Measurements from ENCODE around the gene PCAT7.
"Not testable (repeated sequence)": the region's sequence is repeated elsewhere in the genome, so short reads cannot be mapped to it uniquely, and the experiment has no call there.

The PCAT7 gene

DNA sequence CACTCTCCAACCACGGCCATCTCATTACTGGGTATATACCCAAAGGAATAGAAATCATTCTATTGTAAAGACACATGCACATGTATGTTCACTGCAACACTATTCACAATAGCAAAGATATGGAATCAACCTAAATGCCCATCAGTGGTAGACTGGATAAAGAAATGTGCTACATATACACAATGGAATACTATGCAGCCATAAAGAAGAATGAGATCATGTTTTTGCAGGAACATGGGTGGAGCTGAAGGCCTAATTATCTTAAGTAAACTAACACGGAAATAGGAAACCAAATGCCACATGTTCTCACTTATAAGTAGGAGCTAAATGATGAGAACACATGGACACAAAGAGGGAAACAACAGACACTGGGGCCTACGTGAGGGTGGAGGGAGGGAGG lies 9.4 kb downstream of the PCAT7 start:
- not testable (repeated sequence) for DNase-seq

DNA sequence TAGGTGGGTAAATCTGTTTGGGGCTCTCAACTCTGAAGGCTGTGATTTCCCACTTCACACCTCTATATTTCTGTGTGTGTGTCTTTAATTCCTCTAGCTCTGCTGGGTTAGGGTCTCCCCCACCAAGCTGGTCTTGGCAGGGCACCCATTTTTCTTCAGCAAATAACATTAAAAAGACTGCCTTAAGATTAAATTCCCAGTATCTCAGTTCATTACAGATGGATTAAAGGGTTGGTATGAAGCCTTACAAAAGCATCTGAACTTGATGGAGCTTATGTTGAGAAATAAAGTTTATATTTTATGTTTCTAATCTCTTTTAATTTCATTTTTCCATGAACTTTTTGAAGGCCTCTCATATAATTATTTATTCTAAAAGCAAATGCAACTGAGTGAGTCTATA lies 11.7 kb downstream of the PCAT7 start:
- DNase-seq = no peak

DNA sequence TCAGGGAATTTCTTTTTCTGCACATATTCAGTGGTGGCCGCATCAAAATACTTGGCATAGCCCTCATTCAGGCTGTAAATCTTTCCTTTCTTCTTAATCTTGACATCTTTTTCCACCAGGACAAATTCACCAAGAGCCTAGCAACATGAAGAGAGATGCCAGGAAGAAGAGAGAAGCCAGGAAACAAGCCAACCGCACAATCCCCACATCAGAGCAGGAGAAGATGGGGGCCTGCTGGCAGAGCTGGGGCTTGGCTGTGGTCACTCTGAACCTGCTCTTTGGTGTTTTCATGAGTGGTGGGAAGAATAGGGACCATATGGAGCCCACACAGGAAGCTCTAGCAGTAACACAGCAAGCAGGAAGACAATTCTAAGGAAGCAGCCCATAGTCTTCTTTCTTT lies 12.4 kb downstream of the PCAT7 start:
- no peak for DNase-seq

DNA sequence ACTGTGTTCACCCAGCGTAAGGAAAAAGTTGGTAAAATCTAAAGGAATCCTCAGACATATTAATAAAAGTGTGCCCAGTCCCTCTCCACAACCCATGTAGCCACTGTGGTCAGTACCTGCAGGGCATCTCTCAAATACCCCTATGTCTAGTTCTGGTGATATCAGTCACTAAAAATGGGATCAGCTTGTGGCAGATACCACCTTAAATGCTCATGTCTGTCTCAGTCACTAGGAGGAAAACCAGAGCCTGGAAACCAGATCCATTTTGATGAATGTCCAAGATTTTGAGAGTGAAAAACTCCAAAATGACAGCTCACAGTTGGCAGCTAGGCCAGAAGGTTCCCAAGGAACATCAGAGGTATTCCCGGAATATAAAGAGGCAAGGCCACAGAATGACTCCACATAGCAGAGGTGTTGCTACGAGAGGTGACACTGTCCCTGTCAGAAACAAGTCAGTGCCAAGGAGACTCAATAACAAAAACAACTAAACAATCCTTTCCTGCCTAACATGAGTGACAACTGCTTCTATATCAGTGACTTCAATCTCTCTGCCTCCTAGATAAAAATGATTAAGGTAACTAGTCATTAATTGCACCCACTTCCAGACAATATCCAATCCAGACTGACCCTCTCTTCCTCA lies 13.5 kb downstream of the PCAT7 start:
- no peak for DNase-seq

DNA sequence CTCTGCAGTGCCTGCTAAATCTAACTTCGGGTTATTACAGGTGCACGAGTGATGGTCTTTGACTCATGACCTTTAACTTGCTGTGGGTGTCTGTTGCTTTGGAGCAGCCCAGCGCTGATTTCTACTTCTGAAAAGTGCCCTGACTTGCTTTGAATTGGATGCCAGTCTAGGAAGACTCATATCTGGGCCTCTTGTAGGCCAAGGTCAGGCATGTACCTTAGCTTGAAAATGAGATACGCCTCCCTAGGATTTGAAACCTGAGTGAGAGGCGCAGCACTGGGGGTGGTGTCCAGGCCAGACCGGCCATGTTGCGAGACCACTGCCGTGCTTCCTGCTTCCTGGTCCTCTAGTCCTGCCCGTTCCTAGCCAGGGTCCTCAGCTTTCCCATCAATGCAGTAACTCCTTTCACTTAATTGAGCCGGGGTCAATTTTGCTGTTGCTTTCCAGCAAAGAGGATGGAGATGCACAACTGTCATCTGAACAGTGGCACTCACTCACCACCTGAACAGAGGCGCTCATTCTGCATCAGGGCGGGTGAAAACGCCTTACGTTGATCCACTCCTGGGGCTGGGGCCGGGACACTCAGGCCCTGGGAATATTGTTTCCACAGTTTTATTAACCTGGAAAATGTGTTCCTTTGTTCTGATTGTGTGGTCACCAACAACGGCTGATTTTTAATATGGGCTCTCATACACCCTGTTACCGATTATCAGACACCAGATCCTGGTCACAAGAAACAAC lies 14.3 kb downstream of the PCAT7 start:
- DNase-seq = no peak

DNA sequence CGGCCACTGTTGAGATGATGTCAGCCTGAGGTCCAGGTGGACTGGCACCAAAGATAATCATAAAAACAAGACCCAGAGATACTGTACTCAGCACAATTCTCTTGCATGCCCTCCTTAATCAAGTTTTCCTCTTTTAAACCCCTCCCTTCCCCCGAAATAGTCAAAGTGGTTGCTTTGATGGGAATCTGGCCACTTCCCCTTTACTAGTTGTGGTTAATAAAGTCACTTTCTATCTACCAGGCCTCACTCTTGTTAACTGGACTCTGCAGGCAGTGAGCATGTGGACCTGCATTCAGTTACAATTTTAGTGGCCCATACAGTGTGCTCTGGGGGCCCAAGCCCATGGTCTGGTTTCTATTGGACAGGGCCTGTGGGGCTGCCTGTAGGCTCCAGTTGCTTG lies 21.2 kb downstream of the PCAT7 start:
- no peak for DNase-seq

DNA sequence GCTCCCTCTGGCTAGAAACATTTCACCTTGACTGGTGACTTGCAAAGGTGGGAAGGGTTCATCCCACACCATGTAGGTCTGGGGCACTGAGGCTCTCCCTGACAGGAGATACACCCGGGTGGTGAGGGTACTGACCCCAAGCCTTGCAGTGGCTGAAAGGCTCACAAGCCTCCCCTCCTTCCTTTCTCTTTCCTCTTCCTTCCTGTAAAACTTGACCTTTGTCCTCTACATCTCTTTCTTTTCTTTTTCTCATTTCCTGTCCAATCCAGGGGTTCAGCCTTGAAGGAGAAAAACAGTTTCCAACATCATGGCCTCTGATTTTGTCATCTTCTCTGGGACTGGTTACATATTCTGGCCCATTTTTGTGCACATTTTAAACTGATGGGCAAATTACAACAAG lies 22.2 kb downstream of the PCAT7 start:
- no peak for DNase-seq

DNA sequence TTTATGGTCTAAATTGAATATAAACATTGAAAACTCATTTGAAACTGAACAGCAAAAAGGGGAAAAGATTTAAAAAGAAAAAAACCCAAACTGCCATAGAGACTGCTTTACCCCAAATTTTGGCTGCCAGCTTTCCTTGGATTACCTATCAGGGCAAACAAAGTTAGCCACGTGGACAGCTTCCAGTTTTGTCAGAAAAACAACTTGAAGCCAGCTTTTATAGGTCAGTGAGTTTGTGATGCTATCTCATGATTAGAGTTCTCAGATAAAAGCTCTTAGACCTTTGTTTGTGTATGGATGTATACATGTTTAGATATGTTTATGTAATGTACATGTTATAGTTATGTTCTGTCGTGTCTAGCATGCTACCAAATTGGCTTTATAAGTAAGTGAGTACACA lies 22.7 kb downstream of the PCAT7 start:
- DNase-seq = no peak

DNA sequence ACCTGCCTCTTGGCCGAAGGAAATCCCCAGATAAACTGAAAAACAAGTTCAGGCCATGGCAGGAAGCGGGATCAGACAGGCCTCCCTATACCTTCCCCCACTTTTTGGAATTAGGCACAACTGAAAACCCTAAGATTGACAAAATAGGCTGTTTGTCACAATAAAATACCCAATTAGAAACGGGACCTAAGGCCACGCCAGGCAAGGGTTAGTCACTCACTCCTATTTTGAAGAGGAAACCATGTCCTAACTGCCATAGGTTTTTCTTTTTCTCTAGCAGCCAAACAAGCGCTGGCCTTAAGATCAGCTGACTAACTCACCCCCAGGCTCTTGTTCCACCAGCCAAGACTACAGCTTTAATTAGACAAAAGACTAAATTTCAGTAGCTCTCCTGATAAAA lies 26.8 kb downstream of the PCAT7 start:
- no peak for DNase-seq

DNA sequence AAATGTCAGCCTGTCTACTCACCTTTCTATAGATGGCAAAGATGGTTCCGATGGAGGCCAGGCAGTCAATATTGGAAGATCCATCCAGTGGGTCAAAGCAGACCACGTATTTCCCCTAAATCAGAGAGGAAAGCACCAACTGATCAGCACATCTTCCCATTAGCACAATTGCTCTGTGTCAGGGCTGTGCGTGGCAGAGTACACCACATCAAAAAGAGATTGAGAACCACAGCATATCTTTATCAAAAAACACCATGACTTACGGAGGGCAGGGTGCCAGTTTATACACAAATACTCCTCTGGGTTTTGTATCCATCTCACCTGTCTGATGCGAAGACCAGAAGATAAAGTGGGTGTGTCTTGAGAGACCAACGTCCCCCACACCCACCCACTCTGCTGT lies 29.7 kb downstream of the PCAT7 start:
- DNase-seq = no peak

DNA sequence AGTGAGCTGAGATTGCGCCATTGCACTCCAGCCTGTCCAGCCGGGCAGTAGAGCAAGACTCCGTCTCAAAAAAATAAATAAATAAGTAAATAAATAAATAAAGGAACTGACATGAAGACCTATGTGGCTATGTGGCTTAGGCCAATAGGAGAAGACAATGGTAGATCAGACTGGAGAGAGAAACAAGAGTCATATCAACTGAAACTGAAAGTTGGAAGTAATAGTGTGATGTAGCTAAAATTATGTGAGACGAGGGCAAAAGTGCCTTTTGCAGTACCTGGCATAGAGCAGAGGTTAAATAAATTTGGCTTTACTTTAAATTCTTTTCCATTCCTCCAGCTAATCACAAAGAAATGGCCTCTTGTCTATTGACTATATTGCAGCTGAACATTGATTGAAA lies 31.4 kb downstream of the PCAT7 start:
- DNase-seq = no peak

DNA sequence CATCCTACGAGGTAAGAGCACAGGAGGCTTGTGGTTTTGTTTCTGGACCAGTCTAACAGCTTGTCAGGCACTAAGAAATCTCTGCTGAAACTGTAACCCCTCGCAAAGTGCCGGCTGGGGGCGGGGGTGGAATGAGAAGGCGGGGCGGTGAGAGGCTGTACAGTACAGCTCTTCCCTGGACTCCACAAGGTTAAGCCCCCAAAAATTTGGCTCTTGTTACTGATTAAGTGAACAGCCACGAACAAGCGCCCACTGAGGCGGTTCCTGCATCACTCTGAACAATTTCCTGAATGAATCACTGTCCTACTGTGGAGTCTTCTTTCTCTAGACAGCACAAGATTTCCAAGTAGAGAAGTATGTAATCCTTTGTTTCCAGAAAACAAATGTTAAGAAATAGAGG lies 31.9 kb downstream of the PCAT7 start:
- DNase-seq = peak; percentile 40

DNA sequence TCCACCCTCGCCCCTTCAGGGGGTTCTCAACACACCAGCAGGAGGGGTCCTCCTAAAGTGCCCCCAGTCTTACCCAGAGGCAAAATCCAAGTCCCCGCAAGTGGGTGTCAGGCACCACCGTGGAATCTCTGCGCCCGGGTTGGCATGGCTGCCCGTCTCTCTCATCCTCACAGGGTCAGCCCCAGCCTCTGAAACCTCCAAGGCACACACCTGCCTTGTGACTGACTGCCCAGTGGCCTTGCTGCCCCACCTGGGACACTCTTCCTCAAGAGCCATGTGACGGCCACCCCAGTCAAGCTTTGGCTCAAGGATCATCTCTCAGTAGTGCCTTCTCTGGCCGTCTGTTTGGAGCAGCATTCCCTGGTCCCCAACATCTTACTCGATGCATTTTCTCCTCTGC lies 33.8 kb downstream of the PCAT7 start:
- DNase-seq = no peak

DNA sequence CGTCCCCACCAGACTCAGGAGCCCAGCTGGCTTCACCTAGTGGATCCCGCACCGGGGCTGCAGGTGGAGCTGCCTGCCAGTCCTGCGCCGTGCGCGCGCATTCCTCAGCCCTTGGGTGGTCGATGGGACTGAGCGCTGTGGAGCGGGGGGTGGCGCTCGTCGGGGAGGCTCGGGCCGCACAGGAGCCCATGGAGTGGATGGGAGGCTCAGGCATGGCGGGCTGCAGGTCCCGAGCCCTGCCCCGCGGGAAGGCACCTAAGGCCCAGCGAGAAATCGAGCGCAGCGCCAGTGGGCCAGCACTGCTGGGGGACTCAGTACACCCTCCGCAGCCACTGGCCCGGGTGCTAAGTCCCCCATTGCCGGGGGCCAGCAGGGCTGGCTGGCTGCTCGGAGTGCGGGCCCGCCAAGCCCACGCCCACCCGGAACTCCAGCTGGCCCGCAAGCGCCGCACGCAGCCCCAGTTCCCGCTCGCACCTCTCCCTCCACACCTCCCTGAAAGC lies 36.2 kb downstream of the PCAT7 start:
- DNase-seq = not testable (repeated sequence)

DNA sequence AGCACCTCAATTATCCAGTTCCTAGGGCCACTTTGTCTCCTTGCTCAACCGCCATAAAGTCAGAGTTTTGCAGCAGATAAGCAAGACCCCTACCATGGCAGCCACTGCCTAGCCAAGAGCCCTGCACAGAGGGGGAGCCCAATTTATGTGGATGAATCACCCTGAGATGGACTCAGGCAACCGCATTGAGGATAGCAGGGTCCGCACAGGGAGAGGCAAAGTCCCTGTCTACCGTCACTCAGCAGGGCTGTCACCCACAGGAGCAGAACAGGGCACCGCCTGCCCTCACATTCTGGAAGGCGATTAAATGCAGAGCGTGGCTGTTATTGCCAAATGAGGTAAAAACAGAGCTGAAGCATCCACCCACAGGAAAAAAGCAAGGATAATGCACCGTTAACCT lies 37.0 kb downstream of the PCAT7 start:
- DNase-seq = no peak

DNA sequence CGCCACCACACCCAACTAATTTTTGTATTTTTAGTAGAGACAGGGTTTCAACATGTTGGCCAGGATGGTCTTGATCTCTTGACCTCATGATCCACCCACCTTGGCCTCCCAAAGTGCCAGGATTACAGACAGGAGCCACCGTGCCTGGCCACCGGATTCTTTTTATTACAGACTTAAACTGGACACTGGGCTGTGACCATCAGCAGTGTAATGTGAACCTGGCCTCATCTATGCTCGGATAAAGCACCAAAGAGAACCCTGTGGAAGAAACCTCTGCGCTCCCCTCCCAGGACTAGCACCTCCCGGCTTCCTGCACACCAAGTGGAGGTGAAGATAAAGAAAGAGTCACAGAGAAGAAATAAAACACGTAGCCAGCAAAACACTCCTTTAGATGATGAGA lies 37.8 kb downstream of the PCAT7 start:
- not testable (repeated sequence) for DNase-seq

DNA sequence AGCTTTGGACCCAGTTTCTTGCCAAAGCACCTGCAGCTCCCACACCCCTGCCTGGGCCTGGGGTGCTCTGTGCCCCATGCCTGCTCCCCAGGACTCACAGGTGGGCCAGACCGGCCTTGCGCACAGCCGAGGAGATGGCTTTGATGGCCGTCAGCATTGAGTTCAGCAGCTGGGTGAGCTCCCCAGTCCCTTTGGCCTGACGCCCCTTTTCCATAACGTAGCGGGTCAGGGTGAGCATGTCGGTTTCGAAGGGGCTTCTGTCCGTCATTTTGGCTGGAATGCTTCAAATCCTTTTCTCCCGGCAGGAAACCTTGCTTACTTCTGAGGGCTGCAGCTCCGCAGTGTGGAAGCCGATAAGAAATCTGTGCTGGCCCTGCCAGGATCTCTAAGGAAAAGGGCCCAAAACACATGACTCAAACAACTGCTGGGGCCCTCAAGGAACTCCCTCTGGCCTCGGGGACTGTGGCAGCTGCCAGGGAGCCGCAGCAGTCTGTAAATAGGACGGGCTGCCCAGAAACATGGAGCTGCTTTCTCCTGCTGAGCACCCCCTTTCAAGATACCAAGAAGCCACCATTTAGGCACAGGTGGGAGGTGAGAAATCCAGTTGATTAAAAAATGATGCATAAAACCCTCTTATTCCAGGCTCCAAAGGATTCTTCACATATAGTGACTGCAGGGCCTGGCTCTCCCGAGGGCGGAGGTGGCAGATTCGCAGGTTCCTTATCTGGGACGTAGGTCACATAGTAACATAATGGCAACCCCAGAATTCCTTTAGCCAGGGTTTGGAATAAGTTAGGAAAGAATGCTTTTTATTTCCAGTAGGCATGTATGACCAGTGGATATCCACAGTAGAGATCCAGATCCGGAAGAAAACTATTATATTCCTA lies 38.8 kb downstream of the PCAT7 start, which contains the start of gene FBP2:
Gene FBP2 (minus strand): TSS at position 366 of the 887 bp plus-strand sequence. CDS start 98 bp downstream, at position 268.
- no peak for DNase-seq

DNA sequence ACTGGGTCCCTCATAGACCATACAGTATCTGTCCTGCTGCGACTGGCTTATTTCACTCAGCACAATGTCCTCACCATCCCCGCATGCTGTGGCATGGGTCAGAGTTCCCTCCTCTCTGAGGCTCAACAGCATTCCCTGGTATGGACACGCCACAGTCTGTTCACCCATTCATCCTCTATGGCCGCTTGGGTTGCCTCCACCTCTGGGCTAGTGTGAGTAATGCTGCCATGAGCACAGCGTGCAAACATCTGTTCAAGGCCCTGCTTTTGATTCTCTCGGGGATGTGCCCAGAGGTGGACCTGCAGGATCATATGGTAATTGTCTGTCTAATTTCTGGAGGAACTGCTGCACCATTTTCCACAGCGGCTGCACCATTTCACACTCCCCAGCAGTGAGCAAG lies 44.2 kb downstream of the PCAT7 start:
- no peak for DNase-seq

DNA sequence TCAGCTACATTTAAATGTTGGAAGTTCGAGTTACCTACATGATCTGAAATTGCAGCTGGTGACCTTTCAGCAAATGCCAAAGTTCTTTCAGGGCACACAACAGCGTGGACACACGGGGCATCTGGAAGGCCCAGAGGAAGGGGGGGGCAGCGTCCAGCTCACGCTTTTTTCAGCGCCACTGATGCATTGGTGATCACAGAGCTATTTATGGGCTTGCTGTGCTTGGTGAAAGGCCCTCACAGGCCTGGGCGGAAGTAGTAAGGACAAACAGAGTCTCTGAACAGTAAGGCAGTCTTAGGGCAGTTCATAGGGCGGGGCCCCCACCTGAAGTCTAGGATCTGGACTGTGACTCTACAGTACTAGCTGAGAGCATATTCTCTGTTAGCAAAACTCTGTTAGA lies 45.4 kb downstream of the PCAT7 start:
- no peak for DNase-seq

DNA sequence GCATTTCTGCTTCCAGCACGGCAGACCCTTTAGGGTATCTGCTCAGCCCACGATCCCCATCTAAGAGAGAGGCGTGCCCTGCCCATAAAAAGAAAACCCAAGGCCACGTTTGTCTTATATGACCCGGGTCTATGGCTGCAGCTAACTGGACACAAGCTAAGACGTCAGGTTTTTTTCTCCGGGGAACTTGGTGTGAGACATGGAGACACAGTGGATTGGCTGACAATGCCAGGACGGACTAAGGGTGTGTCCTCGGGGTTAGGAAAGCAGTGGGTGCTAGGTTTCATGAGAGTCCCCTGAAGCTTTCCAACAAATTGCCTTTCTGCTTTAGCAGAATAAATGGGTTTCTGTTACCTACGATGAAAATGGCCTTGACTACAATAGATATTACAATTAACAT lies 45.8 kb downstream of the PCAT7 start:
- no peak for DNase-seq

DNA sequence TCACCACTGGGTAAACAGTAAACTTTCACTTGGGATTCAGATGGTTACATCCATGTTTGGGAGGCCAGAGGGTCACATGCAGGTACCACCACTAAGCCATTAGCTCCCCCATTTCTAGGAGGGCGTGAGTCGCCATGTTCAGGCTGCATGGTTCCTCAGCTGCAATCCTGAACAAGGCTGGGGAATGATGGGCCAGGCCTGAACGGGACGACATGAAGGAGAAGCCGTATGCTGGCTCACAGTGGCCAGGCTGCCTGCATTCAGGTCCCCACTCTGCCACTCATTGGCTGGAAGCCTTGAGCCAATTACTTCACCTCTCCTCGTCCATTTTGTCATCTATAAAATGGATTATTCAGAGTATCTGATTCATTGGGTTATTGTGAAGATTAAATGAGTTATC lies 47.8 kb downstream of the PCAT7 start:
- DNase-seq = no peak

DNA sequence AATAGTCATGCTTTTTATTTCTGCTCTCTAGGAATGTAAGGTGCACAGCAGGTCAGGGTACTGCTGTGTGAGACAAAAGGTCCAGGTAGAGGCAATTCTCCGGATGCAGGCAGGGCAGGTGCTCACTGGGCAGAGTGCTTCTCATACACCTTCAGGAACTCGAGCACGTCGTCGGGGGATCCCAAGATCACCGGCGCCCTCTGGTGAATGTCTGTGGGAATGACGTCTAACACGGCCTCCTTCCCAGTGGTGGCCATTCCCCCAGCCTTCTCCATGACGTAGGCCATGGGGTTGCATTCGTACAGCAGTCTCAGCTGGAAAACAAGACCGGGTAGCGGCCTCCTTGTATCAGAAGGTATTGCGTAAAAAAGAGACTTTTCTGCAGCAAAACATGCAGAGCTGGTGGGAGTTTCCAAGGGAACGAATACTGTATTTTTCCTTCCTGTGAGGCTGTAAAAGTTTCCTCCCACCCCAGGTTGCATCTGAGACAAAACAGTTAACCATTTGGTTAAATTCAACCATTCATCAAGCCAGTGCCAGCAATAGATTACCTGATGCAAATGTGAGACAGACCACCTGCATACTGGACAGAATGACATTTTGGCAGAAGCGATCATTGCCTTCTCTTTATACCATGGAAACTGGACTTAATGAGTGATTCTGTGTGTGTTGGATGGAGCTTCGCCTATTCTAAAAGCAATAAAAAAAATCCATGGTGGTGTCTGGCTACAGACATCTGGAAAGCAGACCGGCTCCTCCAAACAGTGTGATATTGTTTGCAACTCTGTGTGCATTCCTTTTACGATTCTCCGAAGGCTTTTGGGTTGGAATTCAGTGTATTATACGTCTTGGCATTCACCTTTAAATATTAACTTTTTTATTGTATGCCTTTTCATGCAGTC lies 48.6 kb downstream of the PCAT7 start:
- DNase-seq = peak; percentile 43

All from fibroblast of skin of back (primary cell).